ENCODE measurements around the gene CTNNBIP1. TPM values are rescaled to one million over a fixed set of nuclear protein-coding genes. Genes with fewer than 3 reads are reported as not detected.

CTNNBIP1 gene
- total RNA-seq, 4 donors from 2014 or later: 58.0 to 99.3 (median 75.2) TPM

DNA sequence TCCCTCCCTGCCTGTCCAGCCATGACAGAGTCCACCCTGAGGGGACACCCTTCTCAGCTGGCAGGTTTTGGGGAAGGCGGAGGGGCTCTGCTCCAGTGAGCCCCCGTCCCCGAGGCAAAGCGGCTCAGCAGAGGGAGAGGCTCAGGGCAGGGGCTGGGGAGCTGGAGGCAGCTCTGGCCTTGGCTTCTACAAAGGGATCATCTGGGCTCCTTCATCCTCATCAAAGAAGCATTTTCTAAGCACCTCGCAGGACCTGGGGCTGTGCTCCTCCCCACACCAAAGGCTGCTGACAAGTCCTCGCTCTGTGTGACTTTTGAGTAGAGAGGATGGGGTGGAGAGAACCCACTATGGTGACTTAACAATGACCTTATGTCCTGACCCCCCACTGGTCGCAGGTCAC, 65.3 kb downstream of the CTNNBIP1 start:
- H3K36me3 ChIP-seq: no peaks in the 10 kb centered on the region
- no peak for DNase-seq
- H3K27ac ChIP-seq: no peak overlapping the region
- 84 to 89% methylated on average over 7 of the region's 7 CpGs for WGBS, 2 donors
- no peaks in the 10 kb centered on the region for H3K9me3 ChIP-seq
- no peaks in the 10 kb centered on the region for H3K27me3 ChIP-seq
- TF ChIP-seq, protein P1, sequence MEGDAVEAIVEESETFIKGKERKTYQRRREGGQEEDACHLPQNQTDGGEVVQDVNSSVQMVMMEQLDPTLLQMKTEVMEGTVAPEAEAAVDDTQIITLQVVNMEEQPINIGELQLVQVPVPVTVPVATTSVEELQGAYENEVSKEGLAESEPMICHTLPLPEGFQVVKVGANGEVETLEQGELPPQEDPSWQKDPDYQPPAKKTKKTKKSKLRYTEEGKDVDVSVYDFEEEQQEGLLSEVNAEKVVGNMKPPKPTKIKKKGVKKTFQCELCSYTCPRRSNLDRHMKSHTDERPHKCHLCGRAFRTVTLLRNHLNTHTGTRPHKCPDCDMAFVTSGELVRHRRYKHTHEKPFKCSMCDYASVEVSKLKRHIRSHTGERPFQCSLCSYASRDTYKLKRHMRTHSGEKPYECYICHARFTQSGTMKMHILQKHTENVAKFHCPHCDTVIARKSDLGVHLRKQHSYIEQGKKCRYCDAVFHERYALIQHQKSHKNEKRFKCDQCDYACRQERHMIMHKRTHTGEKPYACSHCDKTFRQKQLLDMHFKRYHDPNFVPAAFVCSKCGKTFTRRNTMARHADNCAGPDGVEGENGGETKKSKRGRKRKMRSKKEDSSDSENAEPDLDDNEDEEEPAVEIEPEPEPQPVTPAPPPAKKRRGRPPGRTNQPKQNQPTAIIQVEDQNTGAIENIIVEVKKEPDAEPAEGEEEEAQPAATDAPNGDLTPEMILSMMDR (IDR thresholded peaks at IDR 0.05): no peak
- no peak for TF ChIP-seq POLR2A (IDR thresholded peaks at IDR 0.05)
- no peak overlapping the region for H3K4me3 ChIP-seq (replicated peaks in 1 of 3)
- intact Hi-C loops (cut with DNase I): no loop called here
- H3K4me1 ChIP-seq: peaks cover 0 to 16% of the 10 kb centered on the region in 2 donors

DNA sequence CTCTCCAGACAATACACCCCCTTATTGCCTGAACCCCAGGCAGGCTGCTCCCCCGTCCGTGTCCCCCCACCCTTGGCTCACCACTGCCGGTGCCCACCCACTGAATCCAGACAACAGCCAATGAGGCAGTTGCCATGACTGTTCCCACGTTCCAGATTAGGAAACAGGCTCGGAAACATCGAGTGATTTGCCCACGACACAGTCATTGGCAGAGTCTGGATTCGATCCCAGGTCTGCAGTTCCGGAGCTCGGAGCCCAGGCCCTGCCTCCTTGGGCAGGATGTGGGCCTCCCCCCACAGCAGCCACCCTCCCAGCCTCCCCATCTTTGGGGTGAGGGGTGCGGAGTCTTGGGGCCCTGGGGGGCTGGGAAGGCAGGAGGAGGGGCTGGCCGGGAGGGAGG, 66.0 kb downstream of the CTNNBIP1 start:
- intact Hi-C loops (cut with DNase I): no loop called here
- Histone ChIP-seq H3K9me3 (no peaks in the 10 kb centered on the region), H3K4me3 (replicated peaks in 1 of 3) (no peak overlapping the region), H3K36me3 (no peaks in the 10 kb centered on the region), H3K27me3 (no peaks in the 10 kb centered on the region), H3K27ac (peak overlapping the region in 1 of 3 donors; percentile 5), H3K4me1 (peaks cover 0 to 16% of the 10 kb centered on the region in 2 donors)
- TF ChIP-seq, protein P1 (IDR thresholded peaks at IDR 0.05): no peak
- no peak for TF ChIP-seq POLR2A (IDR thresholded peaks at IDR 0.05)
- no peak for DNase-seq
- WGBS, 2 donors: 66 to 73% methylated on average over 6 to 12 of the region's 12 CpGs

DNA sequence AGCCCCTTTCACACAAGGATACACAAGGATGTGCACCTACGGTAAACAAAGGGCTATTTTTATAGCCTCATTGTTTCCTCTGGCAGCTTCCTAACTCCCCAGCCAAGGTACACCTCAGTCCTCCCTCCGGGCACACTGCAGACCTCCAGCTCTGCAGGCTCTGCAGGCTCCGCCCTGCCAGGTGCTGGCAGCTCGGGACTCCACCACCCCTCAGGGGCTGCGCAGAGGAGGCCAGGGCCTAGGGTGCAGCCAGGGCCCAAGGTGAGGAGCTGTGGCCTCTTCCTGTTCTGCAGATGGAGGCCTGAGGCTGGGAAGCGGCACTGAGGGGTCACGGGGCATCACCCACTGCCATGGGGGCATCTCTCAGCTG, 66.5 kb downstream of the CTNNBIP1 start:
- no peak overlapping the region for H3K27ac ChIP-seq
- TF ChIP-seq, protein P1 (IDR thresholded peaks at IDR 0.05): no peak
- TF ChIP-seq POLR2A (IDR thresholded peaks at IDR 0.05): no peak
- peaks cover 0 to 16% of the 10 kb centered on the region in 2 donors for H3K4me1 ChIP-seq
- H3K9me3 ChIP-seq: no peaks in the 10 kb centered on the region
- intact Hi-C loops (cut with DNase I): no loop called here
- no peak for DNase-seq
- H3K36me3 ChIP-seq: no peaks in the 10 kb centered on the region
- no peak overlapping the region for H3K4me3 ChIP-seq (replicated peaks in 1 of 3)
- no peaks in the 10 kb centered on the region for H3K27me3 ChIP-seq
- 54 to 72% methylated on average over 3 to 7 of the region's 7 CpGs for WGBS, 2 donors

DNA sequence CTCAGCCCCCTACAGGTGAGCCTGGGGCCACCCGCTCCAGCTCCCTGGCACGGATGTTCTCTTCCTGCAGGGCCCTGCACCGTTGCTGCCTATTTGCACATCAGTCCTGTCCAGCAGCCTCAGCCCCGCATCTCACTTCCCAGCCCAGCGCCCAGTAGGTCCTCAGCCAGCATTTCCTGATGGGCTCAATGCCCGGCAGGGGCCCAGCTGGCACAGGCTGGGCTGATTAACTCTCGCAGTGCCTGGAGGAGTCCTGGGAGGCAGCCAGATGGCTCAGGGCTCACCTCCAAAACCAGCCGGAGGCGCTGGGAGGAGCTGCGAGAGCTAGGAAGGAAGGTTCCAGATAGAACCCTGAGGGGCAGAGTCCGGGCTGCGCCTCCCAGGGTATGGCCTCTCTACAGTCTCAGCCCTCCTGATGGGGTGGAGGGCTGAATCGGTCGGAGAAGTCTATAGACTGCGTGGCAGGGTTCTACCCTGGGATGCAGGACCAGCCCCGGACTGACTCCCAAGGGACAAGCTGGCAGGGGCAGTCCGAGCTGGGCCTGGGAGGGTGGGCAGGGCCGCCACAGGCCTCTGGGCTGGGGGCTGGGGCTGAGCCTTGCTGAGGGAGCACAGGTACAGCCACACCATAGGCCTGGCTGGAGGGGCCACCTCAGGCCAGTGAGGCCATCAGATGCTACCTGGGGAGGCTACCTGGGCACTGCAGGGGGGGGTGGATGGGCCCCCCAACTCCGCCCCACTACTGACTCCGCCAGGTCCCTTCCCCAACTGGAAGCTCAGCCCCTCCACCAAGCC, 67.1 kb downstream of the CTNNBIP1 start:
- no peak overlapping the region for H3K27ac ChIP-seq
- 60 to 71% methylated on average over 12 of the region's 20 CpGs for WGBS, 2 donors
- peaks cover 0 to 16% of the 10 kb centered on the region in 2 donors for H3K4me1 ChIP-seq
- no peak overlapping the region for H3K4me3 ChIP-seq (replicated peaks in 1 of 3)
- no peak for TF ChIP-seq POLR2A (IDR thresholded peaks at IDR 0.05)
- TF ChIP-seq, protein P1 (IDR thresholded peaks at IDR 0.05): no peak
- intact Hi-C loops (cut with DNase I): no loop called here
- no peaks in the 10 kb centered on the region for H3K9me3 ChIP-seq
- no peaks in the 10 kb centered on the region for H3K27me3 ChIP-seq
- no peak for DNase-seq
- H3K36me3 ChIP-seq: no peaks in the 10 kb centered on the region

DNA sequence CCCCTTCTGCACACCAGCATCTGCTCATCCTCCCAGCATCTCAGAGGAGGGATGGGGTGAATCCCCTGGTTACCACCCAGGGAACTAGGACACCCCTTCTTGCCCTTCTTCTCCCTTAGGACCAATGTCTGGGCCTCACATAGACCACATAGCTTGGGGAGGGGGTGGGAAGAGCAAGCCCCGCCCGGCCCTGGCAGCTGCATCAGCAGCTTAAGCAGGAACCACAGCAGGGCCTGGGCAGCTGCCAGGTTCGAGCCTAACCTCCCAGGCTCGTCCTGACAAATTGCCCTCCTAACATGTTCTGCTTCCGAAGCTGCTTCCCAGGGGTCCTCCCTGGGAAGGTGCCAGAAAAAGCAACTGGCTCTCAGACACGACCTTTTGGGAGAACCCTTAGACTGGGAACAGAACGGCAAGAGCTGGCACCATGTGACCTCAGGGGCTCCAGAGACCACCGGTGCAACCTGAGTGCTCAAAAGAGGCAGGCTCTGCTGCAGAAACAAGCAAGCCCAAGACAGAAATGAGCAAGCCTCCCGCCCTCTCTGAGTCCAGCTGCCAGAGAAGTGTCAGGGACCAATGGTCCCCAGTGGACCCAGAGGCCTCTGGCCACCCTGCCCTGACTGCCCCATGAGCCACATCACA, 67.9 kb downstream of the CTNNBIP1 start:
- H3K27ac ChIP-seq: no peak overlapping the region
- H3K36me3 ChIP-seq: no peaks in the 10 kb centered on the region
- DNase-seq: no peak
- no peaks in the 10 kb centered on the region for H3K9me3 ChIP-seq
- intact Hi-C loops (cut with DNase I): no loop called here
- 57 to 63% methylated on average over 5 to 8 of the region's 9 CpGs for WGBS, 2 donors
- H3K27me3 ChIP-seq: no peaks in the 10 kb centered on the region
- TF ChIP-seq, protein P1 (IDR thresholded peaks at IDR 0.05): no peak
- no peak for TF ChIP-seq POLR2A (IDR thresholded peaks at IDR 0.05)
- H3K4me3 ChIP-seq (replicated peaks in 1 of 3): no peak overlapping the region
- peaks cover 0 to 16% of the 10 kb centered on the region in 2 donors for H3K4me1 ChIP-seq
